Measurements from ENCODE around the gene TMEM30B.
A peak's percentile ranks its signal among the peaks of the same experiment; 100 is the strongest.

TMEM30B gene

DNA sequence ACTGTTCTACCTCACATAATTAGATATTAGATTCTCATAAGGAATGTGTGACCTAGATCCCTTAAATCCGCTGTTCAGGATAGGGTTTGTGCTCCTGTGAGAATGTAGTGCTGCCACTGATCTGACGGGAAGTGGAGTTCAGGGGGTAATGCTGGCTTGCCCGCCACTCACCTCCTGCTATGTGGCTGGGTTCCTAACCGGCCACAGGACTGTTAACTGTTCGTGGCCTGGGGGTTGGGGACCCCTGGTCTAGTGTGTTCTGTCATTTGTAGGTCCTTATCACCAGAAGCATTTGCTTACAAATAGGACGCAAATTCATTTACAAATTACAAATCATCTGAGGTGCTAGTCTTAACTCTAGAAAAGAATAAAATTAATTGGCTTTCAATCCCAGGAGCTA, 16.4 kb upstream of the TMEM30B start:
- no peak for DNase-seq

GRCh38 chr14:61296719-61297502, 15.8 kb upstream of the TMEM30B start:
- peak; percentile 39 for DNase-seq

DNA sequence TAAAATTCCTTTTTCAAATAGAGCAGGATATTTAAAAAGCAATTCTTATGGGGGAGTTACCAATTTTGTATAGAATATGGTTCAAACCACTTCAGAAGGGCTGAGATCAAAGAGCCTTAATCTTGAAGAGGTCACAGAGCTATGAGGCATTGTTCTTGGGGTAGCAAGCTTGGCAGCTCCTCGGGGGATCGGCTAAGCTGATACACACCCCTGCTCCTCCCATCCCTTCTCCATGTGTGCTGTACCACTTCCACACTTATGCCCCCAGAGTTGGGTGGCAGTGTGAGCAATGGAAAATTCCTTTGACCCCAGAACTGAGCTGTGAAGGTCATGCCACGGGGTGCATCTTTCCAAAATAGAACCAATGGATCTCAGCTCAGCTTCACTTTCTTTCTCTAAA, 15.0 kb upstream of the TMEM30B start:
- no peak for DNase-seq

- DNase-seq: no peak
Observed at GRCh38 chr14:61290701-61291100, 9.6 kb upstream of the TMEM30B start.

- DNase-seq: no peak
Observed at GRCh38 chr14:61288720-61289119, 7.6 kb upstream of the TMEM30B start.

- DNase-seq: no peak
Observed at GRCh38 chr14:61288228-61288627, 7.1 kb upstream of the TMEM30B start.

DNA sequence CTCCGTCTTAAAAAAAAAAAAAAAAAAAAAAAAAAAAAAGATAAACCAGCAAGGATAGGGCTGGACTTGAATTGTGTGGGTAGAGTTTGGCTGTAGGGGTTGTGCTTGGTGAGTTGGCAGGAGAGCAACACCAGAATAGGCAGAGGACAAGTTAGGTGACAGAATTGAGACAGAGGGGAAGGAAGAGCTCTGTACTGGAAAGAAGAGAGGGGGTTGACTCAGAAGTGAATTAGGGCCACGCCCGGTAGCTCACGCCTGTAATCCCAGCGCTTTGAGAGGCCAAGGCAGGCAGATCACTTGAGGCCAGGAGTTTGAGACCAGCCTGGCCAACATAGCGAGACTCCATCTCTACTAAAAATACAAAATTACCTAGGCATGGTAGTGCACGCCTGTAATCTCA, 6.1 kb upstream of the TMEM30B start:
- DNase-seq: no peak

DNA sequence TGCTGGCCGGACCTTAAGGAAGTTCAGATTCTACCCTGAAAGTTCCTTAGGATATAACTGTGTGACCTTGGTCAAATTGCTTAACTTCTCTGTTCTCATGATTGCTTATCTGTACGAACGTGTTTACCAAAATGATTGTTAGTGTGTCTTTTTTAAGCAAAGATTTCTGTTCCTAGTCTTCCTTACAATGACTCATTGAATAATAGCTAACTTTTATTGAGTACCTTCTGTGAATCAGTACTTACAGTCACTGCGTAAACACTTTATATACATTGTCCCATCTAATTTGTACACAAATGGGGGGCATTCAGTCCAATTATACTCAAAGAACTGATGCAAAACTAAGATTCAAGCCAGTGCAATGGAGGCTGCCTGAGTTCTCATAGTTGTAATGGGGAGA, 4.2 kb upstream of the TMEM30B start:
- no peak for DNase-seq

GRCh38 chr14:61284001-61284400, 2.9 kb upstream of the TMEM30B start:
- no peak for DNase-seq

DNA sequence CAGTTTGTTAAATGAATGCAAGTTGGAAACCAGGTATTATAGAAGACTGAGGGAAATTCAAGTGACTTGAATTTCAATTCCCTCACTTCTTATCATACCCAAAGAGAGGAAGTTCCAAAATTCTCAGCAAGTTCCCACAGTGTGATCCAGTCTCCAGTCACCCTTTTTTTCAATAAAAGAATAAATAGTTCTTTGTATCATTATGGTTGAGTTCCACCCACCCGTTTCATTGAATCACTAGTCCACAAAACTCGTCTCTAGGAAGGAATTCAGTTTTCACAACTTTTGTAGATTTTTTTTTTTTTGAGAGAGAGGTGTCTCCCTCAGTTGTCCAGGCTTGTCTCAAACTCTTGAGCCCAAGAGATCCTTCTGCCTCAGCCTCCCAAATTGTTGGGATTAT, 1.6 kb upstream of the TMEM30B start:
- DNase-seq: no peak

- no peak for DNase-seq
Observed at GRCh38 chr14:61281948-61282275, 774 bp upstream of the TMEM30B start.

GRCh38 chr14:61280526-61281185, 482 bp downstream of the TMEM30B start:
- peak; percentile 50 for DNase-seq

GRCh38 chr14:61280092-61280525, 1.0 kb downstream of the TMEM30B start:
- no peak for DNase-seq

- DNase-seq: no peak
Observed at GRCh38 chr14:61279082-61279481, 2.1 kb downstream of the TMEM30B start.

DNA sequence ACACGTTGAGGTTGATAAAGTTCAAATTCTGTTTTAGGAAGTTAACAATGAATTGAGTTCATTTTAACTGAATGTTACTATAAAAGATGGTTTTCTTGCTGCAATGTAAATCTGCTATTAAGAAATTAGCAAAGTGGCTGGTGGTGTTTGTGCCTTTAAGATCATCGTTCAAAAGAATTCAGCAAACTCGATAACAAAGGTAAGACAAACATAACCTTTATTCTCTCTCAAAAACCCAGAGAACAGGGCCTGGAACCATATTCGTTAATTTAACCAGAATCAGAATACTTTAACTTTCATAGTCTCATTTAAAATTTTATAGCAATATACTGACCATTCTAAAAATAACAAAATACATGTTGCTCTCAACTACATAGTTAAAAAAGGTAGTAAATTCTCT, 3.4 kb downstream of the TMEM30B start:
- DNase-seq: no peak

DNA sequence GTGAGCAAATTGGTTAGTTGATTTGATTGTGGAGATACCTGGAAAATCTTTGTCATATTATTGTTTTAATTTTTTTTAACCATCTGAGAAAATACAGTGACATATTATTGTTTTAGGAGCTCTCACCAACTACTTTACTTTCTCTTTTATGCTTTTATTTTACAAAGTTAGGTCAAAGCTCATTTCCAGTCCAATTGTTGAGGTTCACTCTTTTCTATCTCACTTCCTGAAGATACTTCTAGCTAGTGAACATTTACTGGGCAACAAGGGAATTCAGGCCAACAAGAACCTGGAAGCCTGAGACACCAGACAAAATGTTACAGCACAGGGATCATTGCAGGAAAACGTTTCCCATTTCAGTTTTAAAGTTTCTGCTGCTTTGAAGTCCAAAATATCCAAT, 3.9 kb downstream of the TMEM30B start:
- DNase-seq: no peak

DNA sequence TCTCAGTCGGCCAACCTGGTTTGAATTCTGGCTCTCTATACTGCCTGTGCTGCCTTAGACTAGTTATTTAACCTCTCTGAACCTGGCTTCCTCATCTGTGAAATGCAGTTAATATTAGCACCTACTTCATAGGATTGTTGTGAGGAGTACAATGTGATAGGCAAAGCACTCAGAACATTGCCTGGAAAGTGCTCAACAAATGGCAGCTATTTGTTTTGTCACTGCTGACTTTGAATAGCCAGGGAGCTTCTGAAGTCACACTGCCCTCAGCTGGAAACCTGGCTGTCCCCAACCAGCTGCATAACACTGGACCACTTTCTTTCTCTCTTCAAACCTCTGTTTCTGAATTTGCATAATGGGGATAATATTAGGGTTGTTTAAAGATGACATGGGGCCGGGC, 9.6 kb downstream of the TMEM30B start:
- no peak for DNase-seq

DNA sequence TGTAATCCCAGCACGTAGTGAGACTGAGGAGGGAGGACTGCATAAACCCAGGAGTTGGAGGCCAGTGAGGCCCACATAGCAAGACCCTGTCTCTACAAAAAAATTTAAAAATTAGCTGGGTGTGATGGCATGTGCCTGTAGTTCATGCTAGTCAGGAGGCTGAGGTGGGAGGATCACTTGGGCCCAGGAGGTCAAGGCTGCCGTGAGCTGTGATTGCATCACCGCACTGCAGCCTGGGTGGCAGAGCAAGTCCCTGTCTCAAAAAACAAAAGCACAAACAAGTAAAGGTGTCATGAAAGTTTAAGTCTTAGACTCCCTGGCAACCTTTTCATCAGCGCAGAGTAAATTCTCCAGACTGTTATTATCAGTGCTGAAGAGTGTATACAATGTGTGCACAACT, 10.4 kb downstream of the TMEM30B start:
- no peak for DNase-seq

GRCh38 chr14:61269321-61270083, 11.6 kb downstream of the TMEM30B start:
- DNase-seq: peak; percentile 74

DNA sequence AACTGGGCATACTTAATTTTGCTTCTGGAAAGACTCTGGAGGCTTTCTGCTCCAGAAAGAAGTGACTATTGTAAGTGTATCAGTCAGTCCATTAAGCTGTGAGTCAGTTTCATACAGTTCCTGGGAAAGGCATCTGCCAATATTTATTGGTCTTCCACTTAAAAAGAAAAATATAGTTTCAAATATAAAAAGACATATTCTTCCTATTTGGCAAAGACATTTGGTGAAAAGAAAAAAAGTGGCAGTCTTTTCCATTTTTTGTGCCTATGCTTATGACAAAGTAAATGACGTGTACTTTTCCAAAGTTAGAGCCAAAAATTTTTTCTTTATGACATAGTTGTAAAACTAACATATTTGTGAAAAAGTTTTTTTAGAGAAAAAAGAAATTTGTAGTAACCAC, 12.3 kb downstream of the TMEM30B start:
- DNase-seq: no peak

DNA sequence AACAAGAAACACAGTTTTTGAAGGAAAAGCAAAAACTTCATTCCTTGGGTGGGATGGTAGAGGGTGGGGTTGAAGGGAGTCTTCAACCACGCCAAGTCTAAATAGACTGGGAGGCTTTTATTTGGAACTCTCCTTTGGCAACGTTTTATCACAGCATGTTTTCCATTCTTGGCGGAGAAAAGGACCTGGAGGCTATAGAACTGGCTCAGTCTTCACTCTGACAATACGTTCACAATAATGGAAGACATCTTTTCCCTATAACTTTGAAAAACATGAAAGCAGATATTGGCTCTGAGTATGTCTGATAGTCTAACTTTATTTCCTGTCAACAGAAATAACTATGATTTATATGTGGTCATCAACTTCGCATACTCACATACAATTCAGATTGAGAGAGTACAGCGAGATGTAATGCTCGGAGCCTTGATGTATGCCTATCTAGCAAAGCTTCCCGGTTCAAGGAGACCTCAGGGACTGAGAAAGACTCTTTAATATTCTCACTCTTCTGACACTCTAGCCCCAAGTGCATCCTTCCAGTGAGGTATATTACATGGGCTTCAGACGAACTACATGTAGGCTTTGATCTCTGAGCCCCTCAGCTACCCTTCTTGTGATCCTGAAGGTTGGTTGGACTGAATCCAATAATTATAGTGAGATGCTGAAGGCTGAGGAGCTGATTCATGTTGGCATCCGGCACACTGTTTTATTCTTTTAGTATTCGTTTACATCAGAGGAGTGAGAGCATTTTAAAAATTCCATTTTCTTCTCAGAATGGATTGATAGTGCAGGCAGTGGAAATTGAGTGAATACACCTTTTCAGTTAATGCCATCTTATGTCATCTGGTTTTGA, 14.0 kb downstream of the TMEM30B start:
- DNase-seq: no peak

GRCh38 chr14:61266436-61266835, 14.7 kb downstream of the TMEM30B start:
- no peak for DNase-seq

DNA sequence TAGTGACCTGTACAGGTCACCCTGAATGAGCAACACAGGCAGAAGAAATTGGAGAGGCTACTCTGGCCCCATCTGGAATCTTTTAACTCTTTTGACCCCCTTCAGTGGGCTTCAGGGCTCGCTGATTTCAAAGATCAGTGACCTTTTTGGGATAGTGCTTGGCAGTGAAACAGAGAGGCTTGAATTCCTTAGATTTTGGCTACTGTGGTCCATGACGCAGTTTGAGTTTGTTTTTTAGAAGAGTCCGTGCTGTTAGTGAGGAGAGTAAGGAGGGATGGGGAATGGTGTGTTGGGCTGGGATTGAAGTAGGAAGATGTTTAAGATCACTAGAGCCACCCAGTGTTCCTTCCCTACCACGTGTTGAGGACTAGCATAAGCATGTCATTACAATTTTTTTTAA, 16.5 kb downstream of the TMEM30B start:
- no peak for DNase-seq

All from EL (cell line).